Fibroblast of the aortic adventitia (primary cell): Measurements from ENCODE around the gene UCN. TPM values are rescaled to one million over a fixed set of nuclear protein-coding genes. Genes with fewer than 3 reads are reported as not detected.

ENCODE experiments used
- DNase-seq: peaks from one replicate; pipeline ENCODE4 v3.0.0-alpha.2; 2010; ENCODE audit warnings: low read depth
- H3K4me3 ChIP-seq: 2 replicates; pipeline ENCODE4 v1.5.1; 2011; ENCODE audit warnings: low read depth, mild to moderate bottlenecking, control low read depth, low read length, moderate library complexity
- total RNA-seq: library from RNA; depleted of rRNA; stranded (reverse); fragments of >200 nt; gene quantifications from 2 replicates; pipeline ENCODE4 v1.2.3, GENCODE V29; 2012; ENCODE audit warnings: low replicate concordance
- TF ChIP-seq, protein P1 (sequence below): IDR thresholded peaks from 2 replicates; pipeline ENCODE4 v1.5.1; 2011; ENCODE audit warnings: mild to moderate bottlenecking, low read length, control low read depth, inconsistent platforms; ENCODE audit not compliant: insufficient read depth

Gene UCN
- total RNA-seq, 1 donor, result 0.27 TPM

DNA sequence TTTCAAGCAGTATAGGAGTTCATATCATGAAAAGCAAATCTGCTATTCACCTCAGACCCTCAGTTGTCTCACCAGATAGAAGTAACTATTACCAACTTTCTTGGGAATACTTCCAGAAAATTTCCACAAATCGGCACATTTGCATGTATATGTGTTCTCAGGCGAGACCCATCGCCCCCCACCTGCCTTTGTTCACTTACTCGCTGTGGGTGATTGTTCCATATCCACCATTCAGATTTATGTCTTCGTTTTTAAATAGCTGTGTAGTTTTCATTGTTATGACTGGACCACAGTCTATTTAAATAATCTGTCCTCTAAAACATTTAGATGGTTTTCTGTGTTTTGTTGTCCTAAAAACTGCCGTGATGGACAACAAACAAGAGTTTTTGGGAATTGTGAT, 22.8 kb downstream of the UCN start:
- no peak for DNase-seq
- TF ChIP-seq, protein P1, sequence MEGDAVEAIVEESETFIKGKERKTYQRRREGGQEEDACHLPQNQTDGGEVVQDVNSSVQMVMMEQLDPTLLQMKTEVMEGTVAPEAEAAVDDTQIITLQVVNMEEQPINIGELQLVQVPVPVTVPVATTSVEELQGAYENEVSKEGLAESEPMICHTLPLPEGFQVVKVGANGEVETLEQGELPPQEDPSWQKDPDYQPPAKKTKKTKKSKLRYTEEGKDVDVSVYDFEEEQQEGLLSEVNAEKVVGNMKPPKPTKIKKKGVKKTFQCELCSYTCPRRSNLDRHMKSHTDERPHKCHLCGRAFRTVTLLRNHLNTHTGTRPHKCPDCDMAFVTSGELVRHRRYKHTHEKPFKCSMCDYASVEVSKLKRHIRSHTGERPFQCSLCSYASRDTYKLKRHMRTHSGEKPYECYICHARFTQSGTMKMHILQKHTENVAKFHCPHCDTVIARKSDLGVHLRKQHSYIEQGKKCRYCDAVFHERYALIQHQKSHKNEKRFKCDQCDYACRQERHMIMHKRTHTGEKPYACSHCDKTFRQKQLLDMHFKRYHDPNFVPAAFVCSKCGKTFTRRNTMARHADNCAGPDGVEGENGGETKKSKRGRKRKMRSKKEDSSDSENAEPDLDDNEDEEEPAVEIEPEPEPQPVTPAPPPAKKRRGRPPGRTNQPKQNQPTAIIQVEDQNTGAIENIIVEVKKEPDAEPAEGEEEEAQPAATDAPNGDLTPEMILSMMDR, result no peak
- H3K4me3 ChIP-seq, result no peak overlapping the region

DNA sequence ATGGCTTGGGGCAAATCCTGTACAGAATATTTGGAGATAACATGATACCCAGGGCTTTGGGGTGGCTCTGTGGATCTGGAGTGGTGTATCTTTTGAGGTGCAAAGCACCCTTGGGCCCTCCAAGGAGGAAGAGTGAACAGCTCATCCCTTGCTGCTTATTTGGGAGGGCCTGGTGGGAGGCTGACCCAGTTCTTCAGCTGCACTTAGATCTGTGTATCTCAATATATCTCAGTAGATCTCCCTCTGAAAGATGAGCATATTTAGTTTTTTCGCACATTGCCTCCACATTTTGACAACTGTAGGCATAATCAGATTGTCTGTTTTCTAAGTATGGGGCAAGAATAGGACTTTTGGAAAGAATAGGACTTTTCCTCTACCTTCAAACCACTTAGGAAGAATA, 23.2 kb downstream of the UCN start:
- TF ChIP-seq, protein P1, result no peak
- no peak overlapping the region for H3K4me3 ChIP-seq
- no peak for DNase-seq

DNA sequence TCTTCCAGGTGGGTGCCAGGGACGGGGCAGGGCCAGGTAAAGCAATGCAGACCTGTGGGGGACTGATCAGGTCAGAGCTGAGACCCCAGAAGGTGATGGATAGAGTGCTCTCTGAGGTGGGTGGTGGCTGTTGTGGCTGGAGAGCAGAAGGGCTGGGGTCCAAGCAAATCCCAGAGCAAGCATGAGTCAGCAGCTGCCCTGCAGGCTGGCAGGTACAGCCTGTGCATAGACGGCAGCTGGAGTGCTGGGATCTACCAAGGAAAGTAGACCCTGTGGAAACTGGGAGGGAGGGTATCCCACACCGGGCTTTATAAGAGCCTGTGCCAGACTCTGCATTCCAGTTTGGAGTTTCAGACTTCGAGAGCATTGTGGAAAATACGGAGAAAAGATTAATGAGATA, 25.4 kb downstream of the UCN start:
- no peak overlapping the region for H3K4me3 ChIP-seq
- no peak for DNase-seq
- TF ChIP-seq, protein P1, result no peak

DNA sequence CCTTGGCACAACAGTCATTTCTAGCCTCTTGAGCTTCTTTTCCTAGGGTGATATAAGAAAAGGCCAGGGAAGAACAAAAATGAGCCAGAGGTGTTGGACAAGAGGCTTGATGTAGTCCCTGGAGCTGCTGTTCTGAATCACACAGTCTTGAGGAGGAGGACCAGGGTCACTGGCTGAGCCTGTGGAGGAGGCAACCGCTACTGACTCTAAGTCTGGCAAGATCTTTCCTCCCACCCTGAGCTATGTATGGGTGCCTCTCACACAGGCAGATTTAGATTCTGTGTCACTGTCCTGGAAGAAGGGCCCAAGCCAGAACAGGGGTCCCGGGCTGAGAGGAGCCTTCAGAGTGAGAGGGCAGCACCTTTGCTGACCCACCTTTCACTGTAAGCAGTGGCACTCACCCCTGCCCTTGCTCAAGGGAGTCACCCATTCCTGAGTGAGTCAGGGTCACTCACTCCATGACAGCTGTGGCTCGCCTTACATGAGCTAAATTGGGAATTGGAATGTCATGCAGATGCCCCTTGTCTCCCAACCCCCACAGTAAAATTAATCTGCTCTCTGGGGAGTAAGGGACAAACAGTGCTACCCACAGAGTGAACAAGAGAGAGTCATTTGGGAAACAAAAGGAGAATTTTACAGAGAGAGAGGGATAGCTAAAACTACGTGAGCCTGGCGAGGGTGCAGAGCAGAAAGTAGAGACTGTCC, 26.2 kb downstream of the UCN start, which contains the start of gene TRIM54:
Gene TRIM54 (plus strand): TSS at position 575 of the 705 bp plus-strand sequence. CDS start 303 bp downstream, outside the sequence.
- TF ChIP-seq, protein P1, result no peak
- DNase-seq, result no peak
- H3K4me3 ChIP-seq, result no peak within 1 kb of the TSS

DNA sequence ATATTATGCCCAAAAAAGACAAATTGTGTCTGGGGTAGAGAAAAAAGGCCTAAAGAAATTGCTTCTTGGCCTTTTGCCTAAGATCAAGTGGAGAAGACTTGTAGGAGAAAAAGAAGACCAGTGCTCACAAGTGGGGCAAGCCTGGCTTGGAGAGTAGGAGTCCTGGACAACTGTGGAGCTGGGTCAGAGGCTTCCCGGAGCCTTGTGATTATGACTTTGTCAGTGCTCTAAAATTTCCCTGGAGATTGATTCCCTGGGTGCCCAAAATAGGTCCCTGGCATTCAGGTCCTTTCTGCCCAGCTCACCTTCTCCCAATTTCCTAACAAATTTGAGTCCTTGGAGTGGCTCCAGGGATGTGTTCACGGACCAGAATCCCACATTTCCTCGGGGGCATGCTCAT, 26.8 kb downstream of the UCN start:
- no peak overlapping the region for H3K4me3 ChIP-seq
- TF ChIP-seq, protein P1, result no peak
- no peak for DNase-seq

DNA sequence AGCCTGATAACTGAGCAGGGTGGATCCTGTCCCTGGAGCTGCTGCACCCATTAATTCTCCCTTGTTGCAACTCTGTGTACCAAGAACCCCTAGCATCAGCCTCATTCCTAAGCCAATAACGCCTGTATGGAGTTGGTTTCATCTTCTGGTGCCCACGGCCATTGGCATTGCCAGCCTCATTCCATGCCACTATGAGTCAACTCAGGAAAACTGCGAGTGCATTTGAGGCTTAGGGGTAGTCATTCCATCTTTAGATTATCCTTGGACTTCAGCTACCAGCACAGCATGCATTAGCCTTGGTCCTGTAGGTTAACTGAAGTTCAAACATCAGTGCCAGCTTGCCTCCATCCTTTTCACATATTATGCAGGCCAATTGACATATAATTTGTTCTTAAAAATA, 27.4 kb downstream of the UCN start:
- H3K4me3 ChIP-seq, result no peak overlapping the region
- no peak for DNase-seq
- TF ChIP-seq, protein P1, result no peak

DNA sequence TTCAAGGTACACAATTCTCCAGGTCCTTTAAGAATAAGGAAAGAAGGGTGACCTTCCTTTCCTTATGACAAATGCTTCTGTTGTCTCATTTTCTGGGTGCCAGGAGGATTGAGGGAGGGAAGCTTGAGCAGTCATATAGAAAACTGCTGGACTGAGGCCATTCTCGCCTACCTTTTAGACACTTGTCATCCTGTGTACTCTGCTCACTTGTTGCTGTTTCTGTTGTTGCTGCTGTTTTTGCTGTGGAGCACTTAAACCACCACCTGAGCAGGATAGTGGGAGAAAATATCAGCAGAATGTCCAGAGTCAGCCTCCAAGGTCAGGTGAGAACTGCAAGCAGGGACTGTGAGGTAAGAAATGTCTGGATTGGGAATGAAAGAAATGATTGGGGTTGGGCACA, 30.2 kb downstream of the UCN start:
- no peak overlapping the region for H3K4me3 ChIP-seq
- no peak for DNase-seq
- TF ChIP-seq, protein P1, result no peak
